HG03442 (cell line): ENCODE measurements around the gene SLC22A9.
"Not testable (repeated sequence)": the region's sequence is repeated elsewhere in the genome, so short reads cannot be mapped to it uniquely, and the experiment has no call there.

ENCODE experiments used
- ATAC-seq: cut with Tn5 transposase; IDR thresholded peaks from one replicate; pipeline ENCODE4 v1.9.1; 2021; ENCODE audit warnings: mild to moderate bottlenecking, moderate library complexity; ENCODE audit not compliant: unreplicated experiment

Gene SLC22A9

DNA sequence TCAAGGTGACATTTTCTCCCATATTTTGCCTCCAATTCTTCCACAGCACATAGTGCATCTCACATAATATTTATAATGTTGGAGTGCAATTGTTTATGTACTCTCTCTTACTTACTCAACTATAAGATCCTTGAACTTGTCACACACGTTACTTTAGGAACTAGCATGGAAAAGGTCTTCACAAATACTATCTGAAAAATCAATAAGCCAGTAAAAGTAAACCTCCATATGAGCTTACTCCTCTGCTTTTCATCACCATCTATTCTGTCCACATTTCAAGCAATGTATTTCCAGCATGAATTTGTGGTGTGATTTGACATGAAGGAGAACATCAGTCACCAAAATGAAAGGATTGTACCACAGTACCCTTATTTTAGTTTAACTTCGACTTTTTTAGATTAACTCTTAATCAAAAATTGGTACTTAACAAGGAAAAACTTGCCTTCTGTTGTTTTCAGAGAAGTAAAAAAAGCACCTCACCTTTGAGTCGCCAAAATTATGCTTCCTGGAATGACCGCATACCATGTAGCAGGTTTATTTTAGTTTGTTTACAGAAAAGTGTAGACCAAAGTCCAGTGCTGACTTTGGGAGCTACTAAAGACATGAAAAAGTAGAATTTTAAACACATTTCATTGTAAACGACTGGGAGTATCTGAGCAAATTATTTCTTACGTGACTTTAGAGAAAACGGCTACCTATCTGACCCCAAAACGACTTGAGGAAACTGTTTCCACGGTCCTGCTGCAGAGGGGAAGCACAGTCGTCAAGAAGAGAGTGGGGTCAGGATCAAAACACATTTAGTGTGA, at the start of gene SLC22A9:
TSS of gene SLC22A9 (plus strand) at position 621 of the 806 bp plus-strand sequence. CDS start 272 bp downstream, outside the sequence.
- no peak for ATAC-seq

DNA sequence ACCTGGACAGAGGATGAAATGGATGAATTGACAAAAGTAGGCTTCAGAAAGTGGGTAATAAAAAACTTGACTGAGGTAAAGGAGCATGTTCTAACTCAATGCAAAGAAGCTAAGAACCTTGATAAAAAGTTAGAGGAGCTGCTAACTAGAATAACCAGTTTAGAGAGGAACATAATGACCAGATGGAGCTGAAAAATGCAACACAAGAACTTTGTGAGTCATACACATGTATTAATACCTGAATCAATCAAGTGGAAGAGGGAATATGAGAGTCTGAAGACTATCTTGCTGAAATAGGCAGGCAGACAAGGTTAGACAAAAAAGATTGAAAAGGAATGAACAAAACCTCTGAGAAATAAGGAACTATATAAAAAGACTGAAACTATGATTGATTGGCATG, 47.9 kb upstream of the SLC22A9 start:
- ATAC-seq: no peak

DNA sequence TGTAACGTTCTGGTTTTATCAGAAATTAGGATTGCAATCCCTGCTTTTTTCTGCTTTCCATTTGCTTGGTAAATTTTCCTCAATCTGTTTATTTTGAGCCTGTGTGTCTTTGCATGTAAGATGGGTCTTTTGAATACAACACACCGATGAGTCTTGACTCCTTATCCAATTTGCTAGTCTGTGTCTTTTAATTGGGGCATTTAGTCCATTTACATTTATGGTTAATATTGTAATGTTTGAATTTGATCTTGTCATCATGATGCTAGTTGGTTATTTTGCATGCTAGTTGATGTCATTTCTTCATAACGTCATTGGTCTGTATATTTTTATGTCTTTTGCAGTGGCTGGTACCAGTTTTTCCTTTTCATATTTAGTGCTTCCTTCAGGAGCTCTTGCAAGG, 34.5 kb upstream of the SLC22A9 start:
- ATAC-seq: not testable (repeated sequence)

DNA sequence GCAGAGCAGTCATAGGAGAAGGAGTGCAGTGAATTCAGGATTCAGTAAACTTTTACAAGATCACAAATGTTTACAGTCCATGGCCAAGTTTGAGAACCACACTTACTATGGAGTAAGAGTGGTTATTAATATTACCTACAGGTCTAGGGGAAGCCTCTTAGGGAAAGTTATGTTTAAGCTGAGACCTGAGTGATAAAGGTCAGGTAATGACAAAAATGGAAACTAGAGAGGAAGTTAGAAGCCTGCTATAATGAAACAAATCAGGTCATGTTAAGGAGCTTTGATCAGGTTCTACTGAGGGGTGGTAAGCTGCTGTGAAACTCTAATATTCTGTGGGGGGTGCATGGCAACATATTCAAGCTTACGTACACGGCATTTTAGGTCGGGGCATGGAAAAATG, 32.5 kb upstream of the SLC22A9 start:
- no peak for ATAC-seq

DNA sequence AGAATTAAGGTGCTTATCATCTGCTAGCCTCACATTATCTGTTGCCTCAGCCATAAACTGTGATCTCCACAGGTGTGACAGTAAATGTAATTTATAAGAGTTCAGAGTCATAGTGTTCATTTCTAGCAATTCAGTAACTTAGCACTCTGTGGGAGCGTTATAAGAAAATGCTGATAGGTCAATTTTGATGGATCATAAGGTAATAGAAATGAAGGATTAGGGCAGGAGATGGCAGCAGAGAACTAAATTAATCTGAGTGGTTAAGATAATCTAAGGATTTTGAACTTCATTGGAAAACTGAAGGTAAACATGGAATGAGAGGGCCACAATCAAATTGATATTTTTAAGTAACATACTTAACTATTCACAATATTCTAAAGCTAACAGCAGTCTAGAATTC, 26.5 kb upstream of the SLC22A9 start:
- ATAC-seq: no peak

DNA sequence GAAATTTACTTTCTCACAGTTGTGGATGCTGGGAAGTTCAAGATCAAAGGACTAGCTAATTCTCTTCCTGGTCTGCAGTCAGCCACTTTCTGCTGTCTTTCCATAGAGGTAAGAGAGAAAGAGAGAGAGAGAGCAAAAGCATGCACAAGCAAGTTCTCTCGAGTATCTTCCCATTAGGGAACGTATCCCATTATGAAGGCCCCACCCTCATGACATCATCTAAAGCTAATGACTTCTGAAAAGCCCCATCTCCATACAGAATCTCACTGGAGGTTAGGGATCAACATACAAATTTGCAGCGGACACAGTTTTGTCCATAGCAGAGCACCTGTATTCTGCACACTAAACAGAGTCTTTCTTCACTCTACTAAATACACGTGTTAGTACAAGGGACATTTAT, 17.4 kb upstream of the SLC22A9 start:
- no peak for ATAC-seq

DNA sequence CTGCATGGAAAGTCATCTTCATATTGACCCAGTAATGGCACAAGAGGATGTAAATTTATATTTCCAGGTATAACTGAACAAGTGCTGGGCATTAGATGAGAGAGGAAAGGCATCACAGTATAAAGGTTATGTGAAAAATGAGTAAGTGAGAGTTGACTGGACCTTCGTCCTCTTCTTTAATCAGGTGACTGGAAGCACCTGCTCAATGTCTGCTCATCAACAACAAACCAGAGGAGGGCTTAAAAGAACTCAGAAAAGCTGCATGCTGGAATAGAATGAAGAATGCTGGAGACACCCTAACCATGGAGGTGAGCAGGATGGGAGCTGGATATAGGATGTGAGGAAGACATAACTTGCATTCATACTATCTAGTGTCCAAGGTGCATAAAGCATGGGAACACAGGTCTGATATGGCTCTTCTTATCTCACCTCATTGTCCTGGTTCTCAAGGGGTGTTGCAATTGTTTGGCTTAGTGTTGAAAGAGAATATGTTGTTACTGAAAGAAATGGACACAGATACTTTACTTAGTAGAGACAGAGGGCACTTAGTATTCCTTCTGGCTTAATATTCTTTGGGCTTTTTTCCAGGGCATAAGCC, 7.3 kb upstream of the SLC22A9 start:
- no peak for ATAC-seq

DNA sequence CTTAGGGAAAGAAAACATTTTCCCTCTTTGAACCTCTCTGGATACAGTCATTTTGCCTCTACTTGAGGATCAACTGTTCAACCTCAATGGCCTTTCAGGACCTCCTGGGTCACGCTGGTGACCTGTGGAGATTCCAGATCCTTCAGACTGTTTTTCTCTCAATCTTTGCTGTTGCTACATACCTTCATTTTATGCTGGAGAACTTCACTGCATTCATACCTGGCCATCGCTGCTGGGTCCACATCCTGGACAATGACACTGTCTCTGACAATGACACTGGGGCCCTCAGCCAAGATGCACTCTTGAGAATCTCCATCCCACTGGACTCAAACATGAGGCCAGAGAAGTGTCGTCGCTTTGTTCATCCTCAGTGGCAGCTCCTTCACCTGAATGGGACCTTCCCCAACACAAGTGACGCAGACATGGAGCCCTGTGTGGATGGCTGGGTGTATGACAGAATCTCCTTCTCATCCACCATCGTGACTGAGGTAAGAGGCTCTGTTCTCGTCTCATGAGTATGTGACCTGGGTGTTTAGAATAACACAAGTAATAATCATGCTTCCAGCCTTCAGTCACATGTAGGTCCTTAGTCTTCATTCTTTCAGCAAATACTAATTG, 495 bp downstream of the SLC22A9 start:
- no peak for ATAC-seq

DNA sequence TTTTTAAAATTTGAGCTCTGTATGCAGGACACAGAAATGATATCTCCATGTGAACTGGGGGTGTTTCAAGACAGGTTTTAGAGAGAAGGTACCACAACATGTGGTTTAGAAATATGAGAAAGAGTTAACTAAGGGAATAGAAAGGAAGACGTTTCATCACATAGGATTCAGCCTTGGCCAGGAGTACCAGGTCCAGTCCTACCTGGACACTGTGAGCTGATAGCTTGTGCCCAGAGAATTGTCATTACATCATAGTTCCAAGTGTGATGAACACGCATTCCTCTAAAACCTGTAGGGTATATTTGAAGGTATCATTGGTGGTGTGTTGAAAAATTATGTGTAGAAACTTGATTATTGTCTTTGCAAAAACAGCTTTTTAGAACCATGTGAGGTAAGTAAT, 1.8 kb downstream of the SLC22A9 start:
- no peak for ATAC-seq

DNA sequence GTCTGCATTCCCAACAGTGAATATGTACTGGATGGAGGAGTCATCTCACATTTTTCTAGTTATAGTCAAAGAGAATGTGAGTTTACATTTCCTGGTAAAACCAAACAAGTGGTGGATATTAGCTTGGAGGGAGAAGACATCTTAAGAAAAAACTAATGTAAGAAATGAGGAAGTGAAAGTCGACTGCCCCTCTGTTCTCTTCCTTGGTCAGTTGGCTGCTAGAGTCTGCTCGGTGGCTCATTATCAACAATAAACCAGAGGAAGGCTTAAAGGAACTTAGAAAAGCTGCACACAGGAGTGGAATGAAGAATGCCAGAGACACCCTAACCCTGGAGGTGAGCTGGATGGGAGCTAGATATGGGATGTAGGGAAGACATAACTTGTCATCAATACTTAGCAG, 5.8 kb downstream of the SLC22A9 start:
- no peak for ATAC-seq

DNA sequence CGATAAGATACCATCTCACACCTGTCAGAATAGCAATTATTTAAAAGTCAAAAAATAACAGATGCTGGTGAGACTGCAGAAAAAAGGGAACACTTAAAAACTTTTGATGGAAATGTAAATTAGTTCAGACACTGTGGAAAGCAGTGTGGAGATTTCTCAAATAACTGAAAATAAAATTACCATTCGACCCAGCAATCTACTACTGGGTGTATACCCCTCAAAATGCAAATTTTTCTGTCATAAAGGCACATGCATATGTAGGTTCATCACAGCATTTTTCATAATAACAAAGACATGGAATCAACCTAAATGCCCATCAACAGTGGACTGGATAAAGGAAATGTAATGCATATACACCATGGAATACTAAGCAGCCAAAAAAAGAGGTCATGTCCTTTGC, 10.5 kb downstream of the SLC22A9 start:
- ATAC-seq: no peak

DNA sequence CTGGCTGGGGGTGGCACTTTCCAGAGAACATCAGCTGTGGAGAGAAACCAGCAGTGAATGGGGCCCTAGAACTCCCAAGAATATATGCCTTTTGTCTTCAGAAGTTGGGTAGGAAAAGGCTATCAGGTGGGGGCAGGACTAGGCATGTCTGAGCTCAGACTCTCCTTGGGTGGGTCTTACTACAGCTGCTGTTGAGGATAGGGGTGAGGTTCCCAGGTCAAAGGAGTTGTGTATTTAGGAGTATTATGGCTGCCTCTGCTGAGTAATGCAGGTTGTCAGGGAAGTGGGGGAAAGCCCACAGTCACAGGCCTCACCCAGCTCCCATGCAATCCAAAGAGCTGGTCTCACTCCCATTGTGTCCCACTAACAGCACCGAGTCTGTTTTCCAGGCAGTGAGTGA, 26.1 kb downstream of the SLC22A9 start:
- no peak for ATAC-seq

DNA sequence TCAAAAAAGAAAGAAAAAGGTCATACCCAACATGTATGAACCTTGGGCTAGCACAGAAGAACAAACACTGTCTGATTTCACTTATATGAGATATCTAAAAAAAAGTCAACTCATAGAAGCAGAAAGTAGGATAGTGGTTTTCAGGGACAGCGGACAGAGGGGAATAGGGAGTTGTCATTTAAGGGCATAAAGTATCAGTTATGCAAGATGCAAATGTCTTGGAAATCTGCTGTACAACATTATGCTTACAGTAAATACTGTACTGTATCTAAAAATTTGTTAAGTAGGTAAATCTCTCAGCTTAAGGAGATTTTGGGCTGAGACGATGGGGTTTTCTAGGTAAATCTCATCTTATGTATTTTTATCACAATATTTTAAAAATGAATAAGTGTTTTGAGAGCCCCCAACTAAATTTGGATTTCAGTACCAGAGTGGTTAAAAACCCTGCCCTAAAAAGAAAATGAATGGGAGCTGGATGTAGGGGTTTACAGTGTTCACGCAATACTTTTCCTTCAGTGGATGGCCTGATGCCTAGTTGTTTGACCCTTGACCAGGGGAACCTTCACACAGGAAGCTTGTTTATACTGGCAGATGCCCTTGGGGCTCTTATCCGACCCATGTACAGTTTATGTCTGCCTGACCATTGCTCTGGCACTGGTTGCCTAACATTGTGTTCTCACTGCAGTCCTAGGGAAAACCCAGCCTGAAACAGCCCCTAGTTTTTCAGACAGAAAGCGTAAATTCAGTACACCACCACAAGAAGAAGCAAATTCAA, 34.8 kb downstream of the SLC22A9 start:
- no peak for ATAC-seq

DNA sequence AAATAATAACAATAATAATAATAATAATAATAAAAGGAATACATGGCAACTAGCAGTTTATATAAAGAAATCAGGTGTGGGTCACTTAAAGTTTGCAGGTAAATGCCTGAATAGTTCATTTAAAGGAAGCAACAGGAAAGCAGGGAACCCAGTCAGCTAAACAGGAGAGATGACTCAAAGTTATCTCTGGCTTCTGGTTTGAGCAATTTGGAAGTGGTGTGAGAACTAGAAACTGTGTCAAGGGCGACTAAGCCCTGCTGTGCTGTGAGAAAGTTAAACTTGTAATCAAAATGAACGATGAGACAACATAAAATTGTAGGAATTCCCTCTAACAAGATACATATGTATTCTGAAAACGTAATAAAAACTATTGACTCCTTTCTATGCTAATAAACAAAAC, 35.5 kb downstream of the SLC22A9 start:
- ATAC-seq: no peak

DNA sequence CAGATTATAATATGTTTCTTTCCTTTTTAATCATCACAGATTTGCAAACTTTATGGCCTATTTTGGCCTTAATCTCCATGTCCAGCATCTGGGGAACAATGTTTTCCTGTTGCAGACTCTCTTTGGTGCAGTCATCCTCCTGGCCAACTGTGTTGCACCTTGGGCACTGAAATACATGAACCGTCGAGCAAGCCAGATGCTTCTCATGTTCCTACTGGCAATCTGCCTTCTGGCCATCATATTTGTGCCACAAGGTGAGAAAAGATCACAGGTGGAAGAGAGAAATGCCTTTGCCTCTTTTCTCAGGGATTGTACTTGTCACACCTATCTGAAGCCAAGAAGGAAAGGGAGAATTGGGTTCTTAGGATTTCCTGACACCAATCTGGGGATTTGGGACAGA, 36.9 kb downstream of the SLC22A9 start:
- no peak for ATAC-seq

DNA sequence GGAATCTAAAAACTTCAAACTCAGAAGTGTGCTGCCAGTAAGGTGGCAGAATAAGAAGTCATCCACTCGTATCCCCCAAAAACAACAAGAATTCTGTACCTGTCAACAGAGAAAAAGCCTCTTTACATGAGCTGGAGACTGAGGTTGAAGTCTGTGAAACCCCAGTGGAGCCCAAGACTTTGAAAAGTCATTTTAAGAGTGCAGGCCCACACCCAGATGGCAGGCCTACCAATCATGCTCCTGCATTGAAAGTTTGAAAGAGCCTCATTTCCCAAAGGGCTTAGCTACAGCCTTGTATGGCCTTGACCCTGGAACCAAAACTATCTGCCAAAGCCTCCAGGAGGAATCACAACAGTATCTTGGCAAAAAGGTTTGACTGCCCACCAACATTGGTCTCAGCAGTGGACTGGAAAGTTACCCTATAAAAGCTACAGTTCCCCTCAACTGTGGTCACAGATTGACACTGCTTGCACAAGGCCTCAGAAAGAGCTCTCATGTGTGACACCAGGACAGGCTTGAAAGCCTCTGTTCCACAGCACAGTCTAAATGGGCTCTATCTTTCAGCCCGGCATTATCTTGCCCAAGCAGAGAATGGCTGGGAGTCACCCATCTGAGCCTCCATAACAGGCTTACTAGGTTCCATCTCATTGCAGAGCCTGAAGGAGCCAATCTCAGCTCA, 47.7 kb downstream of the SLC22A9 start:
- ATAC-seq: no peak

DNA sequence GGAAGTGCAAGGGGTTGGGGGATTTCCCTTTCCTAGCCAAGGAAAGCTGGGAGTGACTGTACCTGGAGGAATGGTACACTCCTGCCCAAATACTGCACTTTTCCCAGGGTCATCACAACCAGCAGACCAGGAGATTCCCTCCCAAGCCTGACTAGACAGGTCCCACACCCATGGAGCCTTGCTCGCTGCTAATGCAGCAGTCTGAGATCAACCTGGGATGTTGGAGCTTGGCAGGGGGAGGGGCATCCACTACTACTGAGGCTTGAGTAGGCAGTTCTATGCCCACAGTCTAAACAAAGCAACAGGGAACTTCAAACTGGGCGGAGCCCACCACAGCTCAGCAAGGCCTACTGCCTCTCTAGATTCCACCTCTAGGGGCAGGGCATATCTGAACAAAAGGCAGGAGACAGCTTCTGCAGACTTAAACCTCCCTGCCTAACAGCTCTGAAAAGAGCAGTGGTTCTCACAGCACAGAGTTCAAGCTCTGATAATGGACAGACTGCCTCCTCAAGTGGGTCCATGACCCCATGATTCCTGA, 58.5 kb downstream of the SLC22A9 start:
- no peak for ATAC-seq

DNA sequence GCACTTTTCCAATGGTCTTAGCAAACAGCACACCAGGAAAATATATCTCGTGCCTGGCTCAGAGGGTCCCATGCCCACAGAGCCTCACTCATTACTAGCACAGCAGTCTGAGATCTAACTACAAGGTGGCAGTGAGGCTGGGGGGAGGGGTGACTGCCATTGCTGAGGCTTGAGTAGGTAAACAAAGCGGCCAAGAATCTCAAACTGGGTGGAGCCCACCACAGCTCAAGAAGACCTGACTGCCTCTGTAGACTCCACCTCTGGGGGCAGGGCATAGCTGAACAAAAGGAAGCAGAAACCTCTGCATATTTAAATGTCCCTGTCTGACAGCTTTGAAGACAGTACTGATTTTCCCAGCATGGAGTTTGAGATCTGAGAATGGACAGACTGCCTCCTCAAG, 61.1 kb downstream of the SLC22A9 start:
- ATAC-seq: not testable (repeated sequence)

DNA sequence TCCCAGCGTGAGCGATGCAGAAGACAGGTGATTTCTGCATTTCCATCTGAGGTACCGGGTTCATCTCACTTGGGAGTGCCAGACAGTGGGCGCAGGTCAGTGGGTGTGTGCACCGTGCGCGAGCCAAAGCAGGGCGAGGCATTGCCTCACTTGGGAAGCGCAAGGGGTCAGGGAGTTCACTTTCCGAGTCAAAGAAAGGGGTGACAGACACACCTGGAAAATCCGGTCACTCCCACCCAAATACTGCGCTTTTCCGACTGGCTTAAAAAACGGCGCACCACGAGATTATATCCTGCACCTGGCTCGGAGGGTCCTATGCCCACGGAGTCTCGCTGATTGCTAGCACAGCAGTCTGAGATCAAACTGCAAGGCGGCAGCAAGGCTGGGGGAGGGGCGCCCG, 65.8 kb downstream of the SLC22A9 start:
- not testable (repeated sequence) for ATAC-seq

DNA sequence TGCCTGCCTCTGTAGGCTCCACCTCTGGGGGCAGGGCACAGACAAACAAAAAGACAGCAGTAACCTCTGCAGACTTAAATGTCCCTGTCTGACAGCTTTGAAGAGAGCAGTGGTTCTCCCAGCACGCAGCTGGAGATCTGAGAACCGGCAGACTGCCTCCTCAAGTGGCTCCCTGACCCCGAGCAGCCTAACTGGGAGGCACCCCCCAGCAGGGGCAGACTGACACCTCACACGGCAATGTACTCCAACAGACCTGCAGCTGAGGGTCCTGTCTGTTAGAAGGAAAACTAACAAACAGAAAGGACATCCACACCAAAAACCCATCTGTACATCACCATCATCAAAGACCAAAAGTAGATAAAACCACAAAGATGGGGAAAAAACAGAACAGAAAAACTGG, 66.2 kb downstream of the SLC22A9 start:
- not testable (repeated sequence) for ATAC-seq

DNA sequence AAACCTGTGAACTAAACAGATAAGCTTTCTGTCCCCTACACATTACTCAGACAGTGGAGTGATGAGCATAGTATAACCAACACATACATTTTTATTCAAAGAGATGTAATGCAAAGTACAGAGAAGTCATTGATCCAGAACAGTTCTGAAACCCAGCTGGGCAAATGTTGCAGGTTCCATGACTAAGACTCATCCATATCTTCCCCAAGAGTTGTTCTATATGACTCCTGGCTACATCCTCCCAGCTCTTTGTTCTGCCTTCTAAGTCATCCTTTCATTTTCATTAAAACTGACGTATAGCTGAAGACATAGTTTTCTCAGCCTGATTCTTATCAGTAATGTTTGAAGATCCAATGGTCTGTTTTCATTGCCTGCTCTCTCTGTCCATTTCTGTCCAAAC, 74.1 kb downstream of the SLC22A9 start:
- ATAC-seq: no peak
